ENCODE results near the gene F11R. TPM values are rescaled to one million over a fixed set of nuclear protein-coding genes. Genes with fewer than 3 reads are reported as not detected.

Gene F11R
- total RNA-seq, 2 donors from 2014 or later = 43.6 to 104 TPM

GRCh38 chr1:161047436-161048420, 26.8 kb upstream of the F11R start:
- Histone ChIP-seq H3K4me1 (replicated peaks) (peaks cover 3% of the 10 kb centered on the region), H3K9me3 (no peaks in the 10 kb centered on the region), H3K36me3 (no peaks in the 10 kb centered on the region), H3K4me3 (no peak overlapping the region), H3K27me3 (replicated peaks; ENCODE audit: insufficient read depth) (no peaks in the 10 kb centered on the region), H3K27ac (no peak overlapping the region)
- WGBS = 95% methylated on average over 18 of the region's 18 CpGs
- no peak for DNase-seq (ENCODE audit: low spot score)
- intact Hi-C loops (cut with DNase I) = loop anchor here (5.0 kb wide), 1 partner anchor 50 kb away; the partner anchor contains the start of gene KLHDC9
- no peak for TF ChIP-seq POLR2A (IDR thresholded peaks at IDR 0.05)
- no peak for TF ChIP-seq POLR2AphosphoS5 (IDR thresholded peaks at IDR 0.05)
- TF ChIP-seq, protein P1, sequence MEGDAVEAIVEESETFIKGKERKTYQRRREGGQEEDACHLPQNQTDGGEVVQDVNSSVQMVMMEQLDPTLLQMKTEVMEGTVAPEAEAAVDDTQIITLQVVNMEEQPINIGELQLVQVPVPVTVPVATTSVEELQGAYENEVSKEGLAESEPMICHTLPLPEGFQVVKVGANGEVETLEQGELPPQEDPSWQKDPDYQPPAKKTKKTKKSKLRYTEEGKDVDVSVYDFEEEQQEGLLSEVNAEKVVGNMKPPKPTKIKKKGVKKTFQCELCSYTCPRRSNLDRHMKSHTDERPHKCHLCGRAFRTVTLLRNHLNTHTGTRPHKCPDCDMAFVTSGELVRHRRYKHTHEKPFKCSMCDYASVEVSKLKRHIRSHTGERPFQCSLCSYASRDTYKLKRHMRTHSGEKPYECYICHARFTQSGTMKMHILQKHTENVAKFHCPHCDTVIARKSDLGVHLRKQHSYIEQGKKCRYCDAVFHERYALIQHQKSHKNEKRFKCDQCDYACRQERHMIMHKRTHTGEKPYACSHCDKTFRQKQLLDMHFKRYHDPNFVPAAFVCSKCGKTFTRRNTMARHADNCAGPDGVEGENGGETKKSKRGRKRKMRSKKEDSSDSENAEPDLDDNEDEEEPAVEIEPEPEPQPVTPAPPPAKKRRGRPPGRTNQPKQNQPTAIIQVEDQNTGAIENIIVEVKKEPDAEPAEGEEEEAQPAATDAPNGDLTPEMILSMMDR (IDR thresholded peaks at IDR 0.05) = no peak

DNA sequence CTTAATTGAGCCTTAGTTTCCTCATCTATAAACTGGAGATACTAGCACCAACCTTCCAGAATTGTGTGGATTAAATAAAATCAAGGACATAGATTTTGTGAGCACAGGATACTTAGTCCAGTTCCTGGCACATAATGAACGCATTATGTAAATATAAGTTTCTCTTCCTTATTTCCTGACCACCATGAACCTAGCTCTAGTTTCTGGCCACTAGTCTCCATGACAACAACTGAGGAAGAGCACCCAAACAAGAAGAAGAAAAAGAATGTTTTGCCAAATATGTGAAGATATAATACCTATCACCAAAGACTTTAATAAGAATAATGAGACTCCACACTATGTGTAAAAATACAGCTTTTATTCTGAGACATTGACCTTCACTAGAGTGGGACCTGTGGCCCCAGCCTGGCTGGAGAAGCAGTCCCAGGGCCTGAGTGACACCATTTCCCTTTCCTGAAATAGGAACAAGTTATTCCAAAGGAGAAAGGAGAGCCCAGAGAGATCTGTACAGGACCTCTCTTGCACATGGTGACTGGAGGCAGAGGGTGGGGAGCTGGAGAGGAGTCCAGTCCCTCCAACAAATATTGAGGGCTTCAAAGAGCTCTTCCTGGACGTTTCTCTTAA, 25.8 kb upstream of the F11R start:
- H3K36me3 ChIP-seq = no peaks in the 10 kb centered on the region
- peak overlapping the region in 1 of 2 donors; percentile 91 for H3K4me3 ChIP-seq
- WGBS = 68% methylated on average over 2 of the region's 2 CpGs
- H3K4me1 ChIP-seq (replicated peaks) = peaks cover 3% of the 10 kb centered on the region
- no peak for DNase-seq (ENCODE audit: low spot score)
- no peaks in the 10 kb centered on the region for H3K27me3 ChIP-seq (replicated peaks; ENCODE audit: insufficient read depth)
- TF ChIP-seq, protein P1 (IDR thresholded peaks at IDR 0.05) = no peak
- no peak for TF ChIP-seq POLR2AphosphoS5 (IDR thresholded peaks at IDR 0.05)
- no peak for TF ChIP-seq POLR2A (IDR thresholded peaks at IDR 0.05)
- intact Hi-C loops (cut with DNase I) = loop anchor here (5.0 kb wide), 1 partner anchor 51 kb away; the partner anchor contains the start of gene KLHDC9
- H3K27ac ChIP-seq = peak overlapping the region; percentile 86 to 95
- H3K9me3 ChIP-seq = no peaks in the 10 kb centered on the region

- peak; percentile 93 for DNase-seq (ENCODE audit: low spot score)
- no peaks in the 10 kb centered on the region for H3K36me3 ChIP-seq
- H3K9me3 ChIP-seq = no peaks in the 10 kb centered on the region
- H3K27me3 ChIP-seq (replicated peaks; ENCODE audit: insufficient read depth) = no peaks in the 10 kb centered on the region
- intact Hi-C loops (cut with DNase I) = loop anchor here (5.0 kb wide), 1 partner anchor 51 kb away; the partner anchor contains the start of gene KLHDC9
- H3K4me1 ChIP-seq (replicated peaks) = peaks cover 3% of the 10 kb centered on the region
- peak; percentile 83 for TF ChIP-seq POLR2A (IDR thresholded peaks at IDR 0.05)
- TF ChIP-seq POLR2AphosphoS5 (IDR thresholded peaks at IDR 0.05) = peak; percentile 95
- TF ChIP-seq, protein P1 (IDR thresholded peaks at IDR 0.05) = peak in 1 of 4 experiments; percentile 13
- peak within 1 kb of the TSS; percentile 86 to 95 for H3K27ac ChIP-seq
- H3K4me3 ChIP-seq = peak within 1 kb of the TSS; percentile 85 to 91
- under 1% methylated on average over 29 of the region's 29 CpGs for WGBS
Measured at GRCh38 chr1:161045736-161046604, 25.0 kb upstream of the F11R start, which contains the start of gene USF1. Gene USF1, minus strand, starts transcription at chr1:161045977. Its CDS starts 2,702 bp downstream, at chr1:161043275.

DNA sequence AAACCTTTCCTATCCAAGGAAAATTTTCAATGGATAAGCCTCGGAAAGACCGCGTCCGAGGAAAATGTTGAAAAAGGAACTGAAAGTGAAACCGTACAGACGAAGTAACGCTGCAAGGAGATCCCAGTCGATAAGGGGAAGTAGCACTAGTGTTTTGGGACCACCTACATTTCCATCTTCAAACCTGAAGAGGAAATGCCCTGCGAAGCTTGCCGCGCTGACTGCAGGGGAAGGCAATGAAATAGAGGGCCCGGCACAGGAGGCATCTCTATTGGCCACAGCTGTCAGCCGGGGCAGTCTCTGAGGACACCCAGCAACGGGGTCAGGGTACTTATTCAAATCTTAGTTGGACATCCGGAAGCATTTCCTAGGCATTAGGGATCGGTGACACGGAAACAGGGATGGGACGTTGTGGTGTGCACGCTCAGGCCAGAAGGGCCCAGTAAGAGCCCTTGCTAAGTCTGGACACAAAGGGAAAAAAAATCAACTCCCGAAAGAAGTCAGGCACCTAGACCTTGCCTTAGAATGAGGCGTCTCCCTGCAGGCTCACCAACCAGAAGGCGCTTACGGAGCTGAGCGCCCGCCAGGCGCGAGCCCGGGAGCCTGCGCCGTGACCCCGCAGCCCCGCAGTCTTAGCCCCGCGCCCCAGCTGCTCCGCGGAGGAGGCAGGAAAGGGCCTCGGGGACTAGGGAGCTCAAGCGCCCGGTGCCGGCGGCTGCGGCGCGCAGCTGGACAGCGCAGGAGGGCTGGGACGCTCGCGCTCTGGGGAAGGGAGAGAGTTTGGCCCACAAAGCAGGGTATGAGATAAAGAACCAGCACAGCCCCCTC, 24.2 kb upstream of the F11R start:
- under 1% methylated on average over 48 of the region's 48 CpGs for WGBS
- H3K27me3 ChIP-seq (replicated peaks; ENCODE audit: insufficient read depth) = no peaks in the 10 kb centered on the region
- peaks cover 2% of the 10 kb centered on the region in 2 donors for H3K36me3 ChIP-seq
- peak overlapping the region; percentile 86 to 95 for H3K27ac ChIP-seq
- DNase-seq (ENCODE audit: low spot score) = peak; percentile 49
- no peaks in the 10 kb centered on the region for H3K9me3 ChIP-seq
- H3K4me3 ChIP-seq = peak overlapping the region; percentile 85 to 91
- intact Hi-C loops (cut with DNase I) = loop anchor here (5.0 kb wide), 1 partner anchor 52 kb away; the partner anchor contains the start of gene KLHDC9
- TF ChIP-seq POLR2AphosphoS5 (IDR thresholded peaks at IDR 0.05) (no peak), POLR2A (IDR thresholded peaks at IDR 0.05) (peak; percentile 51)
- peaks cover 3% of the 10 kb centered on the region for H3K4me1 ChIP-seq (replicated peaks)

Data from prostate gland (tissue), 2 donors.